Chondrocyte (in vitro differentiated cells): Measurements from ENCODE around the gene IQGAP1. TPM values are rescaled to one million over a fixed set of nuclear protein-coding genes. Genes with fewer than 3 reads are reported as not detected.

Experiments used
- DNase-seq: peaks from one replicate; pipeline ENCODE4 v3.0.0; 2021; ENCODE audit warnings: mixed read lengths, low spot score
- H3K27ac Mint-ChIP-seq: one replicate; pipeline ENCODE4 v1.8.0; 2021; ENCODE audit warnings: mild to moderate bottlenecking, moderate library complexity, mixed read lengths; ENCODE audit not compliant: unreplicated experiment
- H3K27me3 Mint-ChIP-seq: 2 replicates; pipeline ENCODE4 v1.8.0; 2021; ENCODE audit warnings: low read depth, mixed read lengths
- H3K36me3 Mint-ChIP-seq: 2 replicates; pipeline ENCODE4 v1.8.0; 2021; ENCODE audit warnings: low read depth, mixed read lengths
- H3K4me1 Mint-ChIP-seq: 2 replicates; pipeline ENCODE4 v1.8.0; 2021; ENCODE audit warnings: low read depth, mild to moderate bottlenecking, mixed read lengths
- H3K4me3 Mint-ChIP-seq: one replicate; pipeline ENCODE4 v1.8.0; 2021; ENCODE audit warnings: mild to moderate bottlenecking, moderate library complexity, mixed read lengths; ENCODE audit not compliant: unreplicated experiment
- H3K9me3 Mint-ChIP-seq: 2 replicates; pipeline ENCODE4 v1.8.0; 2021; ENCODE audit warnings: low read depth, mixed read lengths
- CTCF ChIP-seq: fragments of 200-600 bp; sonication (generic); IDR thresholded peaks from 2 replicates; pipeline ENCODE4 v1.5.0; 2021; ENCODE audit warnings: antibody characterized with exemption, mild to moderate bottlenecking, moderate library complexity
- total RNA-seq: library from RNA; stranded (reverse); gene quantifications from 3 replicates; pipeline ENCODE4 v1.2.1, GENCODE V29; 2021

Gene IQGAP1
- total RNA-seq, 1 donor from 2014 or later, result 209 TPM

- no peak for DNase-seq
- H3K36me3 Mint-ChIP-seq, result peaks cover 43% of the 10 kb centered on the region
- H3K27ac Mint-ChIP-seq, result no peak overlapping the region
- H3K9me3 Mint-ChIP-seq, result no peaks in the 10 kb centered on the region
- H3K4me3 Mint-ChIP-seq, result no peak overlapping the region
- H3K27me3 Mint-ChIP-seq, result no peaks in the 10 kb centered on the region
- no peak for TF ChIP-seq CTCF
- no peaks in the 10 kb centered on the region for H3K4me1 Mint-ChIP-seq
These were observed 94.9 kb downstream of the IQGAP1 start for GRCh38 chr15:90483012-90483307.

- Mint-ChIP-seq H3K9me3 (no peaks in the 10 kb centered on the region), H3K4me3 (no peak overlapping the region), H3K27me3 (no peaks in the 10 kb centered on the region), H3K4me1 (no peaks in the 10 kb centered on the region), H3K36me3 (peaks cover 46% of the 10 kb centered on the region), H3K27ac (no peak overlapping the region)
- no peak for DNase-seq
- no peak for TF ChIP-seq CTCF
These were observed 95.6 kb downstream of the IQGAP1 start for GRCh38 chr15:90483637-90484036.

- no peak for DNase-seq
- Mint-ChIP-seq H3K27me3 (no peaks in the 10 kb centered on the region), H3K36me3 (peaks cover 57% of the 10 kb centered on the region), H3K4me1 (no peaks in the 10 kb centered on the region), H3K4me3 (no peak overlapping the region), H3K27ac (no peak overlapping the region), H3K9me3 (no peaks in the 10 kb centered on the region)
- TF ChIP-seq CTCF, result no peak
These were observed 99.1 kb downstream of the IQGAP1 start for GRCh38 chr15:90487186-90487585.

- Mint-ChIP-seq H3K4me3 (no peak overlapping the region), H3K27me3 (no peaks in the 10 kb centered on the region), H3K4me1 (no peaks in the 10 kb centered on the region), H3K27ac (no peak overlapping the region), H3K36me3 (peaks cover 67% of the 10 kb centered on the region), H3K9me3 (no peaks in the 10 kb centered on the region)
- DNase-seq, result no peak
- TF ChIP-seq CTCF, result no peak
These were observed 101.5 kb downstream of the IQGAP1 start for GRCh38 chr15:90489514-90489913.

- DNase-seq, result no peak
- no peak overlapping the region for H3K4me3 Mint-ChIP-seq
- no peaks in the 10 kb centered on the region for H3K27me3 Mint-ChIP-seq
- TF ChIP-seq CTCF, result no peak
- no peak overlapping the region for H3K27ac Mint-ChIP-seq
- H3K9me3 Mint-ChIP-seq, result no peaks in the 10 kb centered on the region
- H3K36me3 Mint-ChIP-seq, result peaks cover 66% of the 10 kb centered on the region
- no peaks in the 10 kb centered on the region for H3K4me1 Mint-ChIP-seq
These were observed 101.9 kb downstream of the IQGAP1 start for GRCh38 chr15:90489944-90490343.
